ENCODE data around the gene SCRN1.

Gene SCRN1, protein sequence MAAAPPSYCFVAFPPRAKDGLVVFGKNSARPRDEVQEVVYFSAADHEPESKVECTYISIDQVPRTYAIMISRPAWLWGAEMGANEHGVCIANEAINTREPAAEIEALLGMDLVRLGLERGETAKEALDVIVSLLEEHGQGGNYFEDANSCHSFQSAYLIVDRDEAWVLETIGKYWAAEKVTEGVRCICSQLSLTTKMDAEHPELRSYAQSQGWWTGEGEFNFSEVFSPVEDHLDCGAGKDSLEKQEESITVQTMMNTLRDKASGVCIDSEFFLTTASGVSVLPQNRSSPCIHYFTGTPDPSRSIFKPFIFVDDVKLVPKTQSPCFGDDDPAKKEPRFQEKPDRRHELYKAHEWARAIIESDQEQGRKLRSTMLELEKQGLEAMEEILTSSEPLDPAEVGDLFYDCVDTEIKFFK

GRCh38 chr7:29989257-29989995 is at the start of gene SCRN1:
Gene SCRN1 (minus strand): TSS chr7:29989801. CDS start chr7:29969067, 20,734 bp downstream.
- DNase-seq, result peak; percentile 76

GRCh38 chr7:30038196-30038980 is 48.8 kb upstream of the SCRN1 start:
- no peak for DNase-seq

DNA sequence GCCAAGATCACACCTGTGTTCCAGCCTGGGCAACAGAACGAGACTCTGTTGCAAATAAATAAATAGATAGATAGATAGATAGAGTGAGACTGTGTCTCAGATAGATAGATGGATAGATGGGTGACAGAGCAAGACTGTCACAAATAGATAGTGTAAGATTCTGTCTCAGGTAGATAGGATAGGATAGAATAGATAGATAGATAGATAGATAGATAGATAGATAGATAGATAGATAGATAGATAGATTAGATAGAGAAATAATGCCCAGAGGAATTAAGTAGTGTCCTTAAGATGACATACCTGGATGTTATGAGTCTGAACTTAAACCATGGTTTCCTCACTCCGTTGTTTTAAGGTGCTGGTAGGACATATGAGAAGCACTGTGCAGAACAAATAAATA is 46.6 kb upstream of the SCRN1 start:
- DNase-seq, result no peak

DNA sequence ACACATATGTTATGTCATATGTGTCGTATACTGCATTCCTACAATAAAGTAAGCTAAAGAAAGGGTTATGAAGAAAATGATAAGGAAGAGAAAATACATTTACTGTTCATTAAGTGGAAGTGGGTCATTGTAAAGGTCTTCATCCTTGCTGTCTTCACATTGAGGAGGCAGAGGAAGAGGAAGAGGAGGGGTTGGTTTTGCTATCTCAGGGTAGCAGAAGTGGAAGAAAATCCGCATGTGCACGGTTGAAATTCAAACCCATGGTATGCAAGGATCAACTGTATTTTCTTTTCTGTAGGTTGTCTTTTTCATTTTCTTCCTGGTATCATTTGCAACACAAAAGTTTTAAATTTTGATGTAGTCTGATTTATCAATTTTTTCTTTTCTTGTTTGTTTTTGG is 44.9 kb upstream of the SCRN1 start:
- no peak for DNase-seq

- no peak for DNase-seq
Observed at GRCh38 chr7:30032310-30033125, 42.9 kb upstream of the SCRN1 start.

DNA sequence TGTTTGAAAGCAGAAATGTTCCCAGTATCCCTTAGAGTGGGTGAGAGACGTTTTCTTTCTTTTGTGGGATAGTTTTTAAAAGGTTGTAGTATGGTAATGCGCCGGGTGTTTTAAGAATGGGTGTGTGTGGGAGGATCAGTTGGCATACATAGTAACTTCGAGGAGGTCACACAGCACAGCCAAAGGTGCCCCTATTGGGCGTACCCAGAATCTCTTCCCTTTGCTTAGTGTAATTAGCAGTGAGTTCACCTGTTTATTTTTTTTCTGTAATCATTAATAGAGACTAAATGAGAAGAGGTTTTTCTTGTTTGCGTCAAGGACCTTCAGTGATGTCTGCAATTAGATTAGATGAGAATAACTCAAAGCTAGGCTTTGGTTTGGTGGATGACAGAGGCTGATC is 40.1 kb upstream of the SCRN1 start:
- no peak for DNase-seq

DNA sequence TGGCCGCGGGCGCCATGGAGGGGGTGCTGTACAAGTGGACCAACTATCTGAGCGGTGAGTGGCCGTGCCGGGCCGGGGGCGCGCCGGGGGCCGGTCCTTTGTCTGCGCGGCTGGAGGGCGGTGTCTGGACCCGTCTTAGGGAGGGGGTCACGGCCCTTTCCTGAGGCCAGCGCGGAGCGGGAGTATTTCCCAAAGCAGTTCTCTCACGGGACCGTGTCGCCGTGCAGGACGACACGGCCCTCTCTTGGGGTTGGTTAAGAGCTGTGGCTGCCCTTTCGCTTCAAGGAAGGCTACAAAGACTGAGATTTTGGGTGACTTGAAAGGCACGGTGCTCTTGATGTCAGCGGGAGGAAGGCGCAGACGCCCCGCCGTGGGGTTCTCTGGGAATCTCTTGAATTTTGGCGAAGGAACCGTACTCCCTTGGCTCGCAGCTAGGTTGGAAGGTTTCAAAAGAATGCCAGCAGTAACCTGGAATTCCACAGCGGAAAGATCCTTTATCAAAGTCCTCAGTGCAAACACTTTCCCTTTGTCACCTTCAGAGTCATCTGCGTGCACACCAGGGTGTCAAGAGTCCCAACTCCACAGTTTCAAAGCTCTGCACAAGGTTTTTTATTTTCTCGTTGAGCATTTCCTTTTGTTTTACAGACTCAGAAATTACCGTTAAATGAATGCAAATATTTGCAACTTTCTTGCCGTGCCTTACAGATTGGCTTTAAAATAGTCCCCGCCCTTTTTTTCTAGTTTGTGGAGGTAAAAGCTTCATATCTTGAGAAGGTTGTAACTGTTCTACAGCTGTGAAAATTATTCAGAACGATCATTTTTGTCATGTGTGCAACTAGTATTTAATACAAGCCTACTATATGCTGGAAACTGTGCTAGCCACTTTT is 39.4 kb upstream of the SCRN1 start:
- peak; percentile 49 for DNase-seq

DNA sequence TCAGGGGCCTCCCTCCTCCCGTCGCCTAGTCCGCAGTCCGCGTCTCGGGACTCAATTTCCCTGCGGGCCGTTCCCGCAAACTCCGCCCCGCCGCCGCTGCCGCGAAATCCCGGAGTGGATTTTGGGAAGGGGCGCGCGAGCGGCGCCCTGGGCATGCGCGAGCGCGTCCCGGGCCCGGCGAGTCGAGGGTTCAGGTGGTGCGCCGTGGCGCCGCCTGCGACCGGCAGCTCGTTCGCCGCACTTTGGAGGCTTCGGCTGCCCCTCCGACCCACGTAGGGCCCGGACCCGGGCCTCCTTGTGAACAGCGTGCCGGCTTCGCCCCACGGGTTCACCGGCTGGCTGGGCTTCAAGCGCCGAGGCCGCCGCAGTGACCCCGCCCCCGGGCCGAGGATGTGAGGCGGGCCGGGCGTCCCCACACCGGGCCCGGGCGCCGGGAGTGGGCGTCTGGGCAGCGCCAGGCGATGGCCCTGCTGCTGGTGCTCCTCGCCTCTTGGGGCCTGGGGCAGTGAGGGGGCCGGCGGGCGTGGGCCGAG is 38.7 kb upstream of the SCRN1 start, which contains the start of gene PLEKHA8:
PLEKHA8 (plus strand) TSS at position 197 of the 533 bp plus-strand sequence. CDS start 351 bp downstream, outside the sequence.
- DNase-seq, result peak; percentile 92

GRCh38 chr7:30027740-30028215 is 38.2 kb upstream of the SCRN1 start:
- DNase-seq, result no peak

- no peak for DNase-seq
Observed at GRCh38 chr7:30027065-30027456, 37.5 kb upstream of the SCRN1 start.

DNA sequence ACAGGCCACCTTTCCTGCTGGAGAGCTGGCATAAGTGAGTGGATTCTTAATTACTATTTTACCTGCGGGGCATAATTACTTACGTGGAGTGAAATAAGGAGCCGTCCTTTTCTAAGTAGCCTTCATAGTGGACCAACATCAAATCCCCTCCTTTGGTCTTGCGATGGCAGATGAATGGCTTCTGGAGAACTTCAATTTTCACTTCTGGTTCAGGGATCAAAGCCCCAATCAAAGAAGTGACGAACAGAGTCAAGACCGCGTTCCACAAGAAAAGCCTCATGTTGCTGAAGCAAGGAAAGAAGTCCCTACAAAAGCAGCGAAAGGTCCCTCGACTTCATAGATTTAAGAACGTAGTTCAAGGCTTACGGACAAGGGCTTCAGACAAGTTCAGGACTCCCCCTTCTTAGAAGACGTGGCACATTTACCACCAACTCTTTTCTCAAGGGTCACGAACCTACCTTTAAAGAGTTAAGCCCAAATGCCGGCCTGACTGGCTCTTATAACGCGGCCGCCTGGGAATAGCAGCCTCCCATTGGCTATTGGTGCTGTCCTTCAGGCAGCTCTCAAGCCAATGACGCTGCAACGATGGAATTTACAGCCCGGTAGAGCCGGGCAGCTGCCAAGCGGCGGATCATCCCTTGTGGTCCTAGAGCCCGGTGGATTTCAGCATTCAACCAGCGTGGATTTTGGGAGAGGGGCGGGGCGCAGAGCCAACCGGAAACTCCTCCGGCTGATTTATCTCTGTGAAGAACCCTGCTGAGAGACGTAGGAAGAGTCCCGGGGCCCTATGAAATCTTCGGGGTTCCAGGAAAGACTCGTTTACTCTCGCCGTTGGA is 36.8 kb upstream of the SCRN1 start, which contains the start of gene FKBP14:
FKBP14 (minus strand) TSS at position 474 of the 836 bp plus-strand sequence; CDS start at position 280, 194 bp downstream.
- DNase-seq, result peak; percentile 98

GRCh38 chr7:30023524-30023923 is 33.9 kb upstream of the SCRN1 start:
- no peak for DNase-seq

- no peak for DNase-seq
Observed at GRCh38 chr7:30022991-30023390, 33.4 kb upstream of the SCRN1 start.

DNA sequence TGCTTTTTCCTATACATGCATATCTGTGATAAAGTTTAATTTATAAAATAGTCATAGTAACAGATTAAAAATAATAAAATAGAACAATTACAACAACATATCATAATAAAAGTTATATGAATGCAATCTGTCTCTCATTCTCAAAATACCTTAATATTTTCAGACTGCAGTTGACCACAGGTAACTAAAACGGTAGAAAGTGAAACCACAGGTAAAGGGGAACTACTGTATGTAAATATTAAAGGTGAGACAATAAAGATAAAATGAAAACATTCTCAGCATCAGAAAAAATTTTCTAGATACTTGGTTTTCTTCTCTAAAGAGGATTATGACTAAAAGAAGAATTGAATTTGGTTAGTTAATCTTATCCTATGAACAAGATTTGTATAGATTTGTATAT is 30.9 kb upstream of the SCRN1 start:
- DNase-seq, result no peak

GRCh38 chr7:30019960-30020359 is 30.4 kb upstream of the SCRN1 start:
- DNase-seq, result no peak

DNA sequence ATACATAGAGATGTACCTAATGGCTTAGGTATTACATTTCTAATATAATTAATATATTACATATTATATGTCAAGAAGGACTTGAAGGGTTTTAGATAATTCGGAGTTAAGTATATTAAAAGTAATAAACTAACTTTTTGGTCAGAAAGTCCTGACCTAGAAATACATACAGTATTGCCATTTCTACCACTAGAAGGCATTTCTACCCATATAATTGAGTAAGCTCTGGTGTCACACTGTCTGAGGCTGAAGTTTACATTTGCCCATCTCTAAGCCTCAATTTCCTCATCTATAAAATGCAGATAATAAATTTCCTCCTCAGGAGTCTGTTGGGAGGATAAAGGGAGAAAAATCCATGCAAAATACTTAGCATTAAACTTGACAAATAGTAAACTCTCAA is 29.8 kb upstream of the SCRN1 start:
- DNase-seq, result no peak

DNA sequence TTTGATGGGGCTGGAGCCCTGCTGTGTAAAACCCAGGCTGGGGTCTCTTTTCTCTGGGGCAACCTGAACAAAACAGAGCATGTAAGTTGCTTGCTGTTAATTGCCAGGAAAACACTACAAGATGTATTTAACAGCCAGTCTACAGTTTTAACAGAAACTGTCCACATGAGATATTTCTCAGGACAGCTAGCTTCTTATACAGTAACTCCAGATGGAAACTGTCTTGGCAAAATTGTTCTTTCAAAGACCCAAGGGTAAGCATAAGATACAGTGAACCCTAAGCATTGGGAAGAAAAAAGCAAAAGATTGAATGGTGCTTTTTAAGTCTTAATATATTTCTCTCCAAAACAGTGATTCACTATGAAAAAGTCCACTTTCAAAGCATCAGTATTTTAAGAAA is 28.9 kb upstream of the SCRN1 start:
- DNase-seq, result no peak

DNA sequence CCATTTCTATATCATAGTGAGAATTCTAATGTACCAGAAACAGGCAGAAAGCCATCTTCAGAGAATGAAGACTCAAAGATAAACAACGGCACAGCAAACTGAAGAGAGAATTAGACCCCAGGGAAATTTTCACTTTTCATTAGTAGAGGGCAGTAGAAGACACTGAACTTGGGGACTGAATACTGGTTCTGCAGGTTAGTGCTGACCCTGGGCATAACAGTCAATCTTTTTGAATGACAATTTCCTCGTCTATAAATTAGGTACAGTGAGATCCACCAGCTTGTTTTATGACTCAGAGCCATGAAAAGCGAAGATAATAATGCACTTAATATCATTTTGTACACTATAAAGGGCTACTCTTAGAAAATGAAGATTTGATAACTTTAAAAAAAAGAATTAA is 23.2 kb upstream of the SCRN1 start:
- no peak for DNase-seq

GRCh38 chr7:30010021-30010420 is 20.4 kb upstream of the SCRN1 start:
- no peak for DNase-seq

GRCh38 chr7:30005464-30005863 is 15.9 kb upstream of the SCRN1 start:
- no peak for DNase-seq
